PFSK-1 (cell line): Measurements from ENCODE around the gene NMB.

ENCODE experiments used
- POLR2AphosphoS5 ChIP-seq: IDR thresholded peaks from 2 replicates; pipeline ENCODE4 v1.6.1; 2012; ENCODE audit warnings: low read depth, mild to moderate bottlenecking, control low read depth, low read length, moderate library complexity
- SIN3A ChIP-seq: IDR thresholded peaks from 2 replicates; pipeline ENCODE4 v1.6.1; 2012; ENCODE audit warnings: mild to moderate bottlenecking, low read length, moderate library complexity, borderline replicate concordance; ENCODE audit not compliant: insufficient read depth
- TAF1 ChIP-seq: IDR thresholded peaks from 2 replicates; pipeline ENCODE4 v1.6.1; 2012; ENCODE audit warnings: low read length, control low read depth, borderline replicate concordance; ENCODE audit not compliant: insufficient read depth

GRCh38 chr15:84606653-84607120 is 51.3 kb downstream of the NMB start:
- TF ChIP-seq POLR2AphosphoS5 (no peak), SIN3A (no peak), TAF1 (no peak)
